Skeletal muscle tissue (tissue), 4 donors: ENCODE measurements around the gene ICA1L. TPM values are rescaled to one million over a fixed set of nuclear protein-coding genes. Genes with fewer than 3 reads are reported as not detected.

Experiments used
- H3K27ac ChIP-seq: one replicate; pipeline ENCODE4 v1.7.0; 2013; ENCODE audit warnings: mild to moderate bottlenecking, low read depth, low read length, inconsistent platforms
- H3K27me3 ChIP-seq, 3 donors: one replicate each; pipeline ENCODE4 v1.7.0; 2013; ENCODE audit warnings: low read length in 3 of 3; ENCODE audit not compliant: control insufficient read depth in 3 of 3, insufficient read depth in 3 of 3
- H3K36me3 ChIP-seq, 3 donors: one replicate each; pipeline ENCODE4 v1.7.0; 2013; ENCODE audit warnings: low read length in 3 of 3; ENCODE audit not compliant: control insufficient read depth in 3 of 3, insufficient read depth in 3 of 3
- H3K4me1 ChIP-seq, 3 donors: one replicate each; pipeline ENCODE4 v1.7.0; 2013; ENCODE audit warnings: low read length in 3 of 3, mild to moderate bottlenecking in 3 of 3; ENCODE audit not compliant: control insufficient read depth in 3 of 3, insufficient read depth in 3 of 3
- H3K4me3 ChIP-seq, 3 donors: one replicate each; pipeline ENCODE4 v1.7.0; 2013; ENCODE audit warnings: low read length in 3 of 3
- H3K9ac ChIP-seq, 3 donors: one replicate each; pipeline ENCODE4 v1.7.0; 2013; ENCODE audit warnings: low read length in 3 of 3, mild to moderate bottlenecking in 3 of 3, moderate library complexity in 2 of 3, low read depth in 1 of 3
- H3K9me3 ChIP-seq, 3 donors: one replicate each; pipeline ENCODE4 v1.7.0; 2013; ENCODE audit warnings: low read length in 3 of 3; ENCODE audit not compliant: control insufficient read depth in 3 of 3
- total RNA-seq: library from RNA; depleted of rRNA; stranded (reverse); fragments of >200 nt; gene quantifications from one replicate; pipeline ENCODE4 v1.2.3, GENCODE V29; 2014
- donor health status: Osteomylitis.

Gene ICA1L
- total RNA-seq, 1 donor from 2014 or later, result 9.9 TPM

DNA sequence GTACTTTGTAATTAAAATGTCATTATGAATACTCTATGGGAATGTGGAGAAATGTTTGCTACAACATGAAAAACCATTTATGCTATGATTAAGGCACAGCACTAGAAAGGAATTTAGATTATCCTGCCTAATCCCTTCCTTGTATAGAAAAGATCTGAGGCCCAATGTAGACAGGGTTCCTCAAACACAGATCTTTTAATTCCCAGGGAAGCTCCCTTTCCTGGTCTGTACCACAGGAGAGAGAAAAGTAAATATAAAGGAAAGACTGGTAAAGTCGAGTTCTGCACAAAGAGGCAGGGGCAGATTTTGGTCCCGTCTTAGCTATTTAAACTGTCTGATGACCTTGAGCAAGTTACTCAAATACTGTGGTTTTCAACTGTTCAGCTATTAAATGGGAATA lies 84.7 kb downstream of the ICA1L start:
- no peak overlapping the region for H3K27ac ChIP-seq
- H3K27me3 ChIP-seq, result no peaks in the 10 kb centered on the region
- H3K9me3 ChIP-seq, result no peaks in the 10 kb centered on the region
- H3K36me3 ChIP-seq, result peaks cover 0 to 7% (median 2%) of the 10 kb centered on the region in 3 donors
- H3K4me3 ChIP-seq, result no peak overlapping the region
- no peak overlapping the region for H3K9ac ChIP-seq
- no peaks in the 10 kb centered on the region for H3K4me1 ChIP-seq

DNA sequence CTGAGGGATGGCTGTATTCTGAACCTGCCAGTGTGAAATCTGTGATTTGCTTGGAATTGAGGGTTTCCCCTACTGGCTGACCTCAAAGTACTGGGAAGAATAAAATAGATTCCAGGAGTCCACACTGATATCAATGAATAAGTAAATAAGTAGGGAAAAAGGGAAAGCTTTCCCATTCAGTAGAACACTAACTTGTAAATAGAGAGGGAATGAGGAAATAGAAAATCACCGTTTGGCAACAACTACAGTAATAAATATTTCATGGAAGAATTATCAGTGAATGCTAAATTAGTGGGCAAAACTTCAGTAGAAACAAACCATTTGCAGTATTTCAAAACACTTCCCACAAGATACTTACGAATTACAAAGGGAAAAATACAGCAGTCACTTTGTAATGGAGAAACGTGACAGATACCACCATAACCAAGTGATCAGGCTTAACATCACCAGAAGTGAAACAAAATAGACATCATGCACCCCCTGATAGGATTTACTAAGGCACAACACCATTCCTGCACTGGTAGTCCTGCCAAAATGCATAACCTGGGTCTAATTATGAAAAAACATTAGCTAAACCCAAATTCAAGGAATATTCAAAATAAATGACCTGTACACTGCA lies 88.5 kb downstream of the ICA1L start:
- no peak overlapping the region for H3K27ac ChIP-seq
- H3K4me3 ChIP-seq, result no peak overlapping the region
- H3K27me3 ChIP-seq, result no peaks in the 10 kb centered on the region
- H3K4me1 ChIP-seq, result no peaks in the 10 kb centered on the region
- H3K9me3 ChIP-seq, result no peaks in the 10 kb centered on the region
- no peak overlapping the region for H3K9ac ChIP-seq
- H3K36me3 ChIP-seq, result peaks cover 5 to 7% (median 5%) of the 10 kb centered on the region in 3 donors

DNA sequence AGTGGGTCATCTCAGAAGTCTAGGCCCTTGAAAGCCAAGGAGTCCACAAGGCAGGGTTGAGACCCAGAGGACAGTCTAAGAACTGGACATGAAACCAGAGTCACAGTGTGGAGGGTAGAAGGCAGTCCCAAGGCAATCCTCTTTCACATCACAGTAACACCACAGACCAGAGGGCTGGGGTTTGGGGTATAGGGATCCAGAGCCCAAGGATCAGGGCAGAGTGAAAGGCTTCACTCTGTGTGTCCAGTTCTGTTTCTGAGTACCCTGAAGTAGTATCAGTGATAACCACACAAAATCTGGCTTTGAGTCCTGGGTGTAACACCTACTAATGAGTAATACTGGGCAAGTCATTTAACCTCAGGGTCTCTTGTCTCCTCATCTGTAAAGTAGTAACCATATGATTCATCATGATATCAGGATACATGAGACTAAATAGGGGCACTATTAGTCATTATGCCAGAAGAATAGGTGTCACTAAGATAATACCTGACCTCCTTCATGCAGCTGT lies 91.0 kb downstream of the ICA1L start:
- no peak overlapping the region for H3K27ac ChIP-seq
- no peaks in the 10 kb centered on the region for H3K4me1 ChIP-seq
- no peak overlapping the region for H3K4me3 ChIP-seq
- H3K9ac ChIP-seq, result no peak overlapping the region
- H3K36me3 ChIP-seq, result peaks cover 0 to 7% (median 5%) of the 10 kb centered on the region in 3 donors
- H3K27me3 ChIP-seq, result no peaks in the 10 kb centered on the region
- H3K9me3 ChIP-seq, result no peaks in the 10 kb centered on the region

DNA sequence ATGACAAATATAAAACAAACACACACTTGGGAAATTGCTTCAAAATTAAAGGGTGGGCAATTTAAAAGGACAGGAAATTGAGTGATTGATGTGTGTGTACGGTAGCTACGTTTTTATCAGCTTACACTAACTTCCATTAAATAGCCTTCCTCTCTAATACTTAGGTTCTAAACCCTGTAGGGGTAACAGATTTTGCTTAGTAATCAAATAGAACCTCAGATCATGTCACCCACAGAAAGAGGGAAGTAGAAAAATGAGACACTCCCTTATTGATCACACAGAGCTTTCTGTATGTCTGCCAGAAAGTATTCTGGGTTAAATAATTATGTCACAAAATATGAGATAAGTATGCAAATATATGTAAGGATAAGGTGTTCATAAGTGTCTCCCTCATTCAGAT lies 93.3 kb downstream of the ICA1L start:
- Histone ChIP-seq H3K9me3 (no peaks in the 10 kb centered on the region), H3K27ac (no peak overlapping the region), H3K27me3 (no peaks in the 10 kb centered on the region), H3K9ac (no peak overlapping the region), H3K4me1 (no peaks in the 10 kb centered on the region), H3K4me3 (no peak overlapping the region), H3K36me3 (peaks cover 0 to 16% (median 8%) of the 10 kb centered on the region in 3 donors)

DNA sequence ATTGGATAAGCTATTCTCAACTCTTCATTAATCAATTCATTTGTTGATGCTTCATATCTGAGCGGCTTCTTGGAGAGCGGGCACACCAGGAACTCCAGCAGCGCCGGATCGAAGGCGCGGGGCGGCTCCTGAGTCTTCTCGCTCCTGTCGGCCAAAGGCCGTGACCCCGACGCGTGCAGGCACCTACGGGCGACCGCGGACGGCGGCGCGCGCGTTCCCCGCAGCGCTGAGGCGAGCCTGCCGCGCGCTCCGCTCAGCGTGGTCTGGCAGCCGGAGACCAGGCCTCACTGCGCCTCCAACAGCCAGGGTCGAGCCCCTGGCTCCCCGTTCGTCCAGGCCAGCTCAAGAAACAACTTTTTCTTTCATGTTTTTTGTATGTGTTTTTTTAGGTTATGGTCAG lies 97.5 kb downstream of the ICA1L start:
- H3K36me3 ChIP-seq, result peaks cover 0 to 11% (median 3%) of the 10 kb centered on the region in 3 donors
- H3K27ac ChIP-seq, result no peak overlapping the region
- H3K9me3 ChIP-seq, result no peaks in the 10 kb centered on the region
- H3K27me3 ChIP-seq, result no peaks in the 10 kb centered on the region
- no peaks in the 10 kb centered on the region for H3K4me1 ChIP-seq
- no peak overlapping the region for H3K4me3 ChIP-seq
- H3K9ac ChIP-seq, result no peak overlapping the region

DNA sequence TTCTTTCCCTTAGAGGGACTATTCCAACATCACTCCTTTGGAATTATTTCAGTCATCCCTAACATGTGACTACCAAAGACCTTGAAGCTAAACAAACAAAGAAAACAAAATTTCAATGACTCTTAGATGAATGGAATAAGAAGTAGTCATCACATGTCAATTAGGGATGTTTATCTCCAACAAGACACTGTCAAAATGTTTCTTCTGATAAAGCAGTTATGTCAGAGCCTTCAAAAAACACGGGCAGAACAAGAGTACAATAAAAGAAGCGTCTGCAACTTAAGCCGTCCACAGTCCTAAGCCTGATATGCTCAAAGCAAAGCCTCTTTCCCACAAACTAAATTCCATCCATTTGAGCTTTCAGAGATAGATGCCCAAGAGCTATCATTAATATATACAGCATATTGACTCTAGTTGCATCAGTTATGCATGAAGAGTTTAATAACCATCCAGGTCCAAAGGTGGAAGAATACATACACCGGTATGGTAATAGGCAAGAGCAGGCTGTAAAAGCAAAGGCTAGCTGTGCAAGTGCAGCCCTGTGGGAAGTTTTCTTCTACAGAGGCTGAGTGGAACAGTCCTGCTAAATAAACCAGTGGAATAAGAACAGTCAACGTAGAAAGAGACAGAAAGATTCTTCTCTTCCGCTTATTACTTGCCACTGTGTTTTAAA lies 98.1 kb downstream of the ICA1L start:
- H3K27me3 ChIP-seq, result no peaks in the 10 kb centered on the region
- H3K36me3 ChIP-seq, result peaks cover 0 to 9% (median 3%) of the 10 kb centered on the region in 3 donors
- H3K9me3 ChIP-seq, result no peaks in the 10 kb centered on the region
- no peak overlapping the region for H3K4me3 ChIP-seq
- H3K27ac ChIP-seq, result no peak overlapping the region
- no peaks in the 10 kb centered on the region for H3K4me1 ChIP-seq
- no peak overlapping the region for H3K9ac ChIP-seq

DNA sequence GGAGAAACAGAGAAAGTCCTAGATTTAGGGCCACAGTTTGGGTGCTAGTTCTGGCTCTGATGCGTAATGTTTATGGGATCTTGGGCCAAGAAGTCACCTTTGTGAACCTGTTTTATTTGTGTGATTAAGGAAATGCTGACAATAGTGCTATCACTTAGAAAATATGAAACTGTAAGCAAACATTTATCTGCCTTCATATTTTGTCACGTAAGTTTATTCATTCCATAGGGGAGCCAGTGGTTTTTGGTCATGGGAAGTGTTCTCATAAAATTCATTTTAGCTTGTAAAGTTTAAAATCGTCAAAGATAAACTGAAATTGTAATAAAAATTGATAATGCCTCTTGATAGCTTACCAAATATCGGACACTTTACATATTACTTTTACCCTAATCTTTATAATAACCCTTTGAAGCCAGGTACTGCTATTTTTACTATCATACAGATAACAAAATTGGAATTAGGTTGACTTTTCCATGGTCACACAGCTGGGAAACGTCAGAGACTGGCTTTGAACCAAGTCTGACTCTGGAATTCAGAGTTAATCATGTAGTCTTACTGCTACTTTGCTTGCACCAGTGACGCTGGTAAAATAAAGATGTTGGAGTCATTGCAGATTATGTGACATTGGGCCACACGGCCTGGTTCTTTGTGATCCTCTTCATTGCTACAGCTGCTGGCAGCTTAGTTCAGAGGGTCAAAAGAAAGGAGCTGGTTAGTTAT lies 99.7 kb downstream of the ICA1L start:
- no peaks in the 10 kb centered on the region for H3K27me3 ChIP-seq
- H3K36me3 ChIP-seq, result peaks cover 0 to 9% (median 3%) of the 10 kb centered on the region in 3 donors
- H3K9ac ChIP-seq, result no peak overlapping the region
- no peak overlapping the region for H3K27ac ChIP-seq
- H3K4me1 ChIP-seq, result no peaks in the 10 kb centered on the region
- no peaks in the 10 kb centered on the region for H3K9me3 ChIP-seq
- no peak overlapping the region for H3K4me3 ChIP-seq

DNA sequence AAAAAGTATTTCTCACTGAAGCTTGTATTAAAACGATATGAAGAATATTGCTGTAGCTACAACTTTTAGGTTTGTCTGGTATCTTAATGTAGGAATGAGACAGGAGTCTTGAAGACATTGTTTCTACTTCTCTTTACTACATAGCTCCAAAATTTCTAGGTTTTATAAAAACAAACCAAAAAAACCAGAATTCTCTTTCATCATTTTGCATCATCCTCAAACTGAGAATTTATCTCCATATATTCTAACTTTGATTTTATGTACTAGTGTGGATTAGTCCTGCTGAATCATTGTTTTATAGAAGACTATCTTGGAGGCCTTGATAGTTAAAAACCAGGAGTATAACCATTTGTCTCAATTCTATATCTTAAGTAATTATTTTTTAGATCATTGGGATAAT lies 100.2 kb downstream of the ICA1L start:
- Histone ChIP-seq H3K9me3 (no peaks in the 10 kb centered on the region), H3K27me3 (no peaks in the 10 kb centered on the region), H3K4me1 (no peaks in the 10 kb centered on the region), H3K36me3 (peaks cover 0 to 9% (median 3%) of the 10 kb centered on the region in 3 donors), H3K27ac (no peak overlapping the region), H3K9ac (no peak overlapping the region), H3K4me3 (no peak overlapping the region)

DNA sequence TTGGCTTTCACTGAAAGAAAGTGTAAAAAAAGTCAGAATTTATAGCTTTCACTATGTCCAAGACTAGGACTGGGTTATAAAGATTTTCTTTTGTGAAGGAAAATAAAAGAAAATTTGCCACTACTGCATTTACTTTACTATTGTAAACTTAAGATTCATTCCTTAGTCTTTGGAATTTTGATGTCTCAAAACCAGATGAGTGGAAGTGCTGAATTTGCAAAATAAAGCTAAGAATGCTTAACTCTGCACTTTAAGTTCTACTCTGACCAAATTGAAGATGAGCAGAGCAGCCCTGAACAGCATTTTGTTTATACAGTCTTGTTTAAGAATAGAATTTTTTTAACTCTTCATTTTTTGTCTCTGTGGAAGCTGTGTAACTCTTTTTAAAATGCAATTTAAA lies 102.4 kb downstream of the ICA1L start:
- H3K36me3 ChIP-seq, result peaks cover 7 to 13% (median 7%) of the 10 kb centered on the region in 3 donors
- H3K27me3 ChIP-seq, result no peaks in the 10 kb centered on the region
- no peaks in the 10 kb centered on the region for H3K4me1 ChIP-seq
- no peak overlapping the region for H3K27ac ChIP-seq
- no peak overlapping the region for H3K4me3 ChIP-seq
- no peak overlapping the region for H3K9ac ChIP-seq
- H3K9me3 ChIP-seq, result no peaks in the 10 kb centered on the region

DNA sequence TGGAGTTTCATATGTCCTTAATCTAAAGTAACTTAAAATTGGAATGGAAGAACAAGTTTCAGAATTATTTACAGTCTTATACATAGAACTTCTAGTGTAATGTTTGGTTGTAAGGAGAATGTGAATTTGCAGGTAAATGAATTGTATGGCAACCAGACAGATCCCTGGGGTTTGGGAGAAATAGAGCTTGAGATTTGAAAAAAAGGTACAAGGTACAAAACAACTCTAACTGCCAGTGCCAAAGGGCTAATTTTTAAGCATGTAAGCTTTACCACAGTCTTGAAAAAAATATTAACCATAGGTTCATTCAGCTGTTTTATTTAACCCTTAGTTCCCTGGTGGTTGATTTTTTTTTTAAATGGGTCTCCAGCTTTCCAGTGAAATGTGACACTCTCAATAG lies 103.3 kb downstream of the ICA1L start:
- H3K36me3 ChIP-seq, result peaks cover 7 to 10% (median 7%) of the 10 kb centered on the region in 3 donors
- H3K4me3 ChIP-seq, result no peak overlapping the region
- no peak overlapping the region for H3K9ac ChIP-seq
- no peaks in the 10 kb centered on the region for H3K4me1 ChIP-seq
- H3K27ac ChIP-seq, result no peak overlapping the region
- no peaks in the 10 kb centered on the region for H3K9me3 ChIP-seq
- no peaks in the 10 kb centered on the region for H3K27me3 ChIP-seq
